K562 (cell line): ENCODE measurements around the gene TRPV6. TPM values are rescaled to one million over a fixed set of nuclear protein-coding genes. Genes with fewer than 3 reads are reported as not detected.

Source experiments
- ATAC-seq: fragments of 200-7000 bp; cut with Tn5 transposase; 3 replicates; pipeline ENCODE4 v1.9.1; 2020; ENCODE audit warnings: moderate library complexity
- BruUV-seq: library from RNA; stranded (reverse); fragments of 400-500 nt; replicated peaks from 2 replicates; lab custom pipeline; 2021; lab: Mats Ljungman, UMichigan
- CTCF ChIA-PET: fragments of 300-600 bp; formaldehyde crosslinking; extraction: SDS; loops from one replicate; lab custom pipeline; 2021; ENCODE audit warnings: low intra/inter-chr PET ratio; lab: Yijun Ruan, JAX
- POLR2A ChIA-PET: fragments of 300-600, 350-650 bp; sonication (Branson Sonifier 250); formaldehyde crosslinking; extraction: SDS; loops from one replicate; lab custom pipeline; 2021; ENCODE audit warnings: antibody characterized with exemption, inconsistent platforms; lab: Yijun Ruan, JAX
- DNase-seq, 4 experiments: peaks; one replicate each; pipeline versions ENCODE4 v3.0.0 to v3.0.0-alpha.2; 2011 to 2018; ENCODE audit warnings: low spot score in 3 of 4, mixed read lengths in 3 of 4; ENCODE audit errors: extremely low read depth in 1 of 4
- FAIRE-seq: peaks from 2 replicates; lab custom pipeline; 2011; peaks lifted over from hg19 to GRCh38; lab: Jason Lieb, UNC
- H2AFZ ChIP-seq: 2 replicates; pipeline ENCODE4 v1.6.0; 2011; ENCODE audit warnings: low read depth, low read length, control low read depth, inconsistent platforms
- H3K27ac ChIP-seq: fragments of 200-600 bp; 3 replicates; pipeline ENCODE4 v1.8.0; 2011; ENCODE audit warnings: low read depth, mild to moderate bottlenecking, control low read depth, inconsistent platforms, low read length, moderate library complexity, mixed read lengths; ENCODE audit errors: extremely low read depth
- H3K27me3 ChIP-seq, 2 experiments: fragments of 300-600 bp in 1 of 2; 2 replicates in 1 of 2; 3 replicates in 1 of 2; pipeline versions ENCODE4 v1.6.0 to v1.8.0; 2011; ENCODE audit warnings: inconsistent platforms in 2 of 2, low read length in 2 of 2, mild to moderate bottlenecking in 1 of 2, mixed read lengths in 1 of 2, moderate library complexity in 1 of 2; ENCODE audit not compliant: control insufficient read depth in 2 of 2, insufficient read depth in 2 of 2
- H3K36me3 ChIP-seq: fragments of 300-600 bp; 3 replicates; pipeline ENCODE4 v1.8.0; 2011; ENCODE audit warnings: mild to moderate bottlenecking, low read length, inconsistent platforms; ENCODE audit not compliant: control insufficient read depth, insufficient read depth
- H3K4me1 ChIP-seq, 2 experiments: fragments of 200-600 bp in 1 of 2; replicated peaks in 1 of 2; 2 replicates in 1 of 2; 3 replicates in 1 of 2; pipeline versions ENCODE4 v1.5.1 to v1.8.0; 2011; ENCODE audit warnings: inconsistent platforms in 2 of 2, low read length in 2 of 2, mild to moderate bottlenecking in 1 of 2, mixed read lengths in 1 of 2, moderate library complexity in 1 of 2; ENCODE audit not compliant: control insufficient read depth in 2 of 2, insufficient read depth in 2 of 2
- H3K4me2 ChIP-seq: 2 replicates; pipeline ENCODE4 v1.6.1; 2011; ENCODE audit warnings: low read length, control low read depth, inconsistent platforms, mixed read lengths; ENCODE audit not compliant: insufficient read depth
- H3K4me3 ChIP-seq: fragments of 200-600 bp; sonication (generic), shearing (Covaris generic); 2 replicates; pipeline ENCODE4 v1.5.1; 2016; ENCODE audit warnings: control low read depth, inconsistent platforms
- H3K79me2 ChIP-seq: fragments of 200-600 bp; 3 replicates; pipeline ENCODE4 v1.8.0; 2011; ENCODE audit warnings: low read length, inconsistent platforms; ENCODE audit not compliant: control insufficient read depth, insufficient read depth
- H3K9ac ChIP-seq, 2 experiments: 2 replicates each; pipeline versions ENCODE4 v1.6.0 to v1.6.1; 2011; ENCODE audit warnings: low read depth in 2 of 2, low read length in 2 of 2, control low read depth in 1 of 2, inconsistent platforms in 1 of 2, mild to moderate bottlenecking in 1 of 2, mixed read lengths in 1 of 2; ENCODE audit not compliant: insufficient read depth in 1 of 2
- H3K9me1 ChIP-seq: one replicate; pipeline ENCODE4 v1.6.0; 2011; ENCODE audit warnings: inconsistent platforms, mild to moderate bottlenecking, low read length, moderate library complexity; ENCODE audit not compliant: control insufficient read depth, insufficient read depth
- H3K9me3 ChIP-seq: replicated peaks from 2 replicates; pipeline ENCODE4 v1.5.1; 2011; ENCODE audit warnings: low read depth, low read length, inconsistent platforms; ENCODE audit not compliant: control insufficient read depth, insufficient read depth
- H4K20me1 ChIP-seq: replicated peaks from 2 replicates; pipeline ENCODE4 v1.6.1; 2011; ENCODE audit warnings: low read length, inconsistent platforms, mixed read lengths; ENCODE audit not compliant: control insufficient read depth, insufficient read depth
- E2F3 ChIP-seq: fragments of 250-450 bp; sonication (Bioruptor Pico); IDR thresholded peaks from 2 replicates; pipeline ENCODE4 v1.4.0; 2020; ENCODE audit warnings: mild to moderate bottlenecking
- EGR1 ChIP-seq: fragments of 450-650 bp; conservative IDR thresholded peaks from 2 replicates; pipeline ENCODE4 v1.6.1; 2017; ENCODE audit warnings: mild to moderate bottlenecking
- HNRNPUL1 ChIP-seq: fragments of 200-400 bp; formaldehyde crosslinking; IDR thresholded peaks from 2 replicates; pipeline ENCODE4 v1.6.1; 2017; ENCODE audit warnings: low read length
- PHB2 ChIP-seq: fragments of 450-650 bp; IDR thresholded peaks from 2 replicates; pipeline ENCODE4 v1.6.1; 2017; ENCODE audit warnings: low read depth
- SLC30A9 ChIP-seq: fragments of 250-450 bp; sonication (Bioruptor Pico); IDR thresholded peaks from 2 replicates; pipeline ENCODE4 v1.8.0; 2022; ENCODE audit warnings: mild to moderate bottlenecking, moderate library complexity
- YY1 ChIP-seq, 3 experiments: IDR thresholded peaks; 2 replicates each; pipeline ENCODE4 v1.6.1; 2011; ENCODE audit warnings: low read length in 2 of 3, mild to moderate bottlenecking in 2 of 3, moderate library complexity in 2 of 3, borderline replicate concordance in 1 of 3, control low read depth in 1 of 3, low read depth in 1 of 3; ENCODE audit not compliant: insufficient read depth in 3 of 3, insufficient replicate concordance in 2 of 3, control insufficient read depth in 1 of 3, insufficient read length in 1 of 3; ENCODE audit errors: extremely low read depth in 1 of 3
- WGBS: fragments of 100-300 bp; shearing (Covaris generic); methylation state at CpG from one replicate; pipeline ENCODE4 v1.1.6; 2016; ENCODE audit warnings: low coverage, mixed read lengths; ENCODE audit not compliant: insufficient coverage; ENCODE audit errors: missing lambda C conversion rate; 5-methylcytosine and 5-hydroxymethylcytosine counted together
- in situ Hi-C: fragments of 300-500 bp; cut with MboI; formaldehyde crosslinking; loops from 4 replicates; pipeline ENCODE4 v1.15.0; 2018; ENCODE audit warnings: inconsistent platforms, mixed read lengths
- intact Hi-C: fragments of 100-400 bp; cut with micrococcal nuclease; formaldehyde crosslinking; loops from 2 replicates; pipeline ENCODE4 v1.14.2; 2022
- polyA plus RNA-seq, 8 experiments: library from polyadenylated mRNA; depleted of rRNA in 4 of 8; stranded (reverse) in 5 of 8; unstranded in 3 of 8; fragments of >200 nt; fragmentation: Nextera tagmentation in 2 of 8; fragmentation: Illumina TruSeq in 1 of 8; extraction: Ambion mirVana in 2 of 8; extraction: Trizol in 1 of 8; gene quantifications; 2 replicates each; pipeline versions ENCODE4 v1.2.1 to v1.2.3, GENCODE V29; 2011 to 2014; ENCODE audit warnings: inconsistent platforms in 1 of 8, missing spikeins in 1 of 8
- total RNA-seq, 7 experiments: library from RNA; depleted of rRNA in 6 of 7; stranded (reverse); fragments of >200 nt in 6 of 7; fragmentation: Illumina TruSeq in 2 of 7; extraction: Trizol in 2 of 7; gene quantifications; 2 replicates each; pipeline versions ENCODE4 v1.2.1 to v1.2.3, GENCODE V29; 2011 to 2021; ENCODE audit warnings: low replicate concordance in 1 of 7
- TF ChIP-seq, protein P1 (sequence below): fragments of 200-600 bp; sonication (generic); IDR thresholded peaks from one replicate; pipeline ENCODE4 v1.6.1; 2012; ENCODE audit warnings: mild to moderate bottlenecking, low read depth, low read length, inconsistent platforms

TRPV6 gene
- total and polyA plus RNA-seq, 9 of the 15 experiments (the other 6 are each of a cell fraction or from before 2014, with no cell fraction given) = 0.04 to 0.36 (median 0.11) TPM

DNA sequence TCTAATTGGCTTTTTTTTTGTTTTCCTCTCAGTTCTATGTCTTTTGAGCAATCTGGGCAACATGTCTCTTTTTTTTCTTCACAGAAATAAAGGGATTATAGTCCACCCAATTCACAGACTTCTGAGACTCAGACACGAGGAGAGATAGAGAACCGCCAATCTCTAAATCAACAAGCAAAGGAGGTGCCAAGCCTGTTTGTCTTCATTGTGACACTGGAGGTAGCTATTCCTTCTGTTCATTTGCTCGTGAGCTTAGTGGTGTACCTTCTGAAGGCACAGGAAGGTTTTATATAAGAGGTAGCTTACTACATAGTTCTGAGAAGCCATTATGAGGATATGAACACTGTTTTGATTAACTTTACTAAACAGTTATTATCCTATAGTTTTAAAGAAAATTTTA, 24.6 kb downstream of the TRPV6 start:
- FAIRE-seq (no peak), DNase-seq (no peak), ATAC-seq (no peak)
- in situ Hi-C loops = no loop called here
- Histone ChIP-seq H3K4me1 (peaks cover 7 to 12% of the 10 kb centered on the region in 2 experiments; a peak in 3 of 5 replicates), H2AFZ (no peak overlapping the region), H3K9ac (no peak overlapping the region), H3K27ac (no peak overlapping the region), H3K27me3 (peaks cover 11 to 54% of the 10 kb centered on the region in 2 experiments; a peak in 4 of 5 replicates), H3K9me1 (no peaks in the 10 kb centered on the region), H3K79me2 (no peaks in the 10 kb centered on the region), H3K4me3 (no peak overlapping the region), H3K36me3 (no peaks in the 10 kb centered on the region), H3K9me3 (no peaks in the 10 kb centered on the region), H4K20me1 (no peaks in the 10 kb centered on the region; the same call in 1 of the 2 replicates), H3K4me2 (no peak overlapping the region)
- 16% methylated on average over 3 of the region's 3 CpGs for WGBS
- intact Hi-C loops = no loop called here
- no TSS peak for BruUV-seq
- ChIA-PET POLR2A (interaction anchor here (1.3 kb wide), 1 partner anchor 19 kb away, joined by 3 read pairs; no protein-coding TSS in a partner anchor), CTCF (no interaction called here)
- TF ChIP-seq, protein P1, sequence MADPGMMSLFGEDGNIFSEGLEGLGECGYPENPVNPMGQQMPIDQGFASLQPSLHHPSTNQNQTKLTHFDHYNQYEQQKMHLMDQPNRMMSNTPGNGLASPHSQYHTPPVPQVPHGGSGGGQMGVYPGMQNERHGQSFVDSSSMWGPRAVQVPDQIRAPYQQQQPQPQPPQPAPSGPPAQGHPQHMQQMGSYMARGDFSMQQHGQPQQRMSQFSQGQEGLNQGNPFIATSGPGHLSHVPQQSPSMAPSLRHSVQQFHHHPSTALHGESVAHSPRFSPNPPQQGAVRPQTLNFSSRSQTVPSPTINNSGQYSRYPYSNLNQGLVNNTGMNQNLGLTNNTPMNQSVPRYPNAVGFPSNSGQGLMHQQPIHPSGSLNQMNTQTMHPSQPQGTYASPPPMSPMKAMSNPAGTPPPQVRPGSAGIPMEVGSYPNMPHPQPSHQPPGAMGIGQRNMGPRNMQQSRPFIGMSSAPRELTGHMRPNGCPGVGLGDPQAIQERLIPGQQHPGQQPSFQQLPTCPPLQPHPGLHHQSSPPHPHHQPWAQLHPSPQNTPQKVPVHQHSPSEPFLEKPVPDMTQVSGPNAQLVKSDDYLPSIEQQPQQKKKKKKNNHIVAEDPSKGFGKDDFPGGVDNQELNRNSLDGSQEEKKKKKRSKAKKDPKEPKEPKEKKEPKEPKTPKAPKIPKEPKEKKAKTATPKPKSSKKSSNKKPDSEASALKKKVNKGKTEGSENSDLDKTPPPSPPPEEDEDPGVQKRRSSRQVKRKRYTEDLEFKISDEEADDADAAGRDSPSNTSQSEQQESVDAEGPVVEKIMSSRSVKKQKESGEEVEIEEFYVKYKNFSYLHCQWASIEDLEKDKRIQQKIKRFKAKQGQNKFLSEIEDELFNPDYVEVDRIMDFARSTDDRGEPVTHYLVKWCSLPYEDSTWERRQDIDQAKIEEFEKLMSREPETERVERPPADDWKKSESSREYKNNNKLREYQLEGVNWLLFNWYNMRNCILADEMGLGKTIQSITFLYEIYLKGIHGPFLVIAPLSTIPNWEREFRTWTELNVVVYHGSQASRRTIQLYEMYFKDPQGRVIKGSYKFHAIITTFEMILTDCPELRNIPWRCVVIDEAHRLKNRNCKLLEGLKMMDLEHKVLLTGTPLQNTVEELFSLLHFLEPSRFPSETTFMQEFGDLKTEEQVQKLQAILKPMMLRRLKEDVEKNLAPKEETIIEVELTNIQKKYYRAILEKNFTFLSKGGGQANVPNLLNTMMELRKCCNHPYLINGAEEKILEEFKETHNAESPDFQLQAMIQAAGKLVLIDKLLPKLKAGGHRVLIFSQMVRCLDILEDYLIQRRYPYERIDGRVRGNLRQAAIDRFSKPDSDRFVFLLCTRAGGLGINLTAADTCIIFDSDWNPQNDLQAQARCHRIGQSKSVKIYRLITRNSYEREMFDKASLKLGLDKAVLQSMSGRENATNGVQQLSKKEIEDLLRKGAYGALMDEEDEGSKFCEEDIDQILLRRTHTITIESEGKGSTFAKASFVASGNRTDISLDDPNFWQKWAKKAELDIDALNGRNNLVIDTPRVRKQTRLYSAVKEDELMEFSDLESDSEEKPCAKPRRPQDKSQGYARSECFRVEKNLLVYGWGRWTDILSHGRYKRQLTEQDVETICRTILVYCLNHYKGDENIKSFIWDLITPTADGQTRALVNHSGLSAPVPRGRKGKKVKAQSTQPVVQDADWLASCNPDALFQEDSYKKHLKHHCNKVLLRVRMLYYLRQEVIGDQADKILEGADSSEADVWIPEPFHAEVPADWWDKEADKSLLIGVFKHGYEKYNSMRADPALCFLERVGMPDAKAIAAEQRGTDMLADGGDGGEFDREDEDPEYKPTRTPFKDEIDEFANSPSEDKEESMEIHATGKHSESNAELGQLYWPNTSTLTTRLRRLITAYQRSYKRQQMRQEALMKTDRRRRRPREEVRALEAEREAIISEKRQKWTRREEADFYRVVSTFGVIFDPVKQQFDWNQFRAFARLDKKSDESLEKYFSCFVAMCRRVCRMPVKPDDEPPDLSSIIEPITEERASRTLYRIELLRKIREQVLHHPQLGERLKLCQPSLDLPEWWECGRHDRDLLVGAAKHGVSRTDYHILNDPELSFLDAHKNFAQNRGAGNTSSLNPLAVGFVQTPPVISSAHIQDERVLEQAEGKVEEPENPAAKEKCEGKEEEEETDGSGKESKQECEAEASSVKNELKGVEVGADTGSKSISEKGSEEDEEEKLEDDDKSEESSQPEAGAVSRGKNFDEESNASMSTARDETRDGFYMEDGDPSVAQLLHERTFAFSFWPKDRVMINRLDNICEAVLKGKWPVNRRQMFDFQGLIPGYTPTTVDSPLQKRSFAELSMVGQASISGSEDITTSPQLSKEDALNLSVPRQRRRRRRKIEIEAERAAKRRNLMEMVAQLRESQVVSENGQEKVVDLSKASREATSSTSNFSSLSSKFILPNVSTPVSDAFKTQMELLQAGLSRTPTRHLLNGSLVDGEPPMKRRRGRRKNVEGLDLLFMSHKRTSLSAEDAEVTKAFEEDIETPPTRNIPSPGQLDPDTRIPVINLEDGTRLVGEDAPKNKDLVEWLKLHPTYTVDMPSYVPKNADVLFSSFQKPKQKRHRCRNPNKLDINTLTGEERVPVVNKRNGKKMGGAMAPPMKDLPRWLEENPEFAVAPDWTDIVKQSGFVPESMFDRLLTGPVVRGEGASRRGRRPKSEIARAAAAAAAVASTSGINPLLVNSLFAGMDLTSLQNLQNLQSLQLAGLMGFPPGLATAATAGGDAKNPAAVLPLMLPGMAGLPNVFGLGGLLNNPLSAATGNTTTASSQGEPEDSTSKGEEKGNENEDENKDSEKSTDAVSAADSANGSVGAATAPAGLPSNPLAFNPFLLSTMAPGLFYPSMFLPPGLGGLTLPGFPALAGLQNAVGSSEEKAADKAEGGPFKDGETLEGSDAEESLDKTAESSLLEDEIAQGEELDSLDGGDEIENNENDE = no peak
- TF ChIP-seq HNRNPUL1 (no peak), SLC30A9 (CRISPR knock-in tag) (no peak), PHB2 (no peak), E2F3 (no peak), EGR1 (no peak), YY1 (IDR thresholded peaks at IDR 0.05; ENCODE audit: borderline replicate concordance in 1 of 3, control insufficient read depth in 1 of 3, extremely low read depth in 1 of 3, insufficient read depth in 3 of 3, insufficient read length in 1 of 3, insufficient replicate concordance in 2 of 3, low read depth in 1 of 3, low read length in 2 of 3) (no peak)
